ES-I3 (cell line): ENCODE results near the gene KLHL3.
"Not testable (repeated sequence)": the region's sequence is repeated elsewhere in the genome, so short reads cannot be mapped to it uniquely, and the experiment has no call there.

ENCODE experiments used
- H3K36me3 ChIP-seq: 2 replicates; pipeline ENCODE4 v1.6.1; 2013; ENCODE audit warnings: mild to moderate bottlenecking, low read length, control low read depth, moderate library complexity; ENCODE audit not compliant: insufficient read depth
- H3K4me1 ChIP-seq: 2 replicates; pipeline ENCODE4 v1.6.1; 2013; ENCODE audit warnings: mild to moderate bottlenecking, control low read depth, low read length; ENCODE audit not compliant: insufficient read depth
- H3K9ac ChIP-seq: 2 replicates; pipeline ENCODE4 v1.6.1; 2013; ENCODE audit warnings: low read depth, mild to moderate bottlenecking, low read length, moderate library complexity
- H3K9me3 ChIP-seq: 2 replicates; pipeline ENCODE4 v1.6.1; 2013; ENCODE audit warnings: mild to moderate bottlenecking, low read length, moderate library complexity; ENCODE audit not compliant: control insufficient read depth, insufficient read depth

Gene KLHL3

GRCh38 chr5:137735555-137736284, at the start of gene KLHL3:
Gene KLHL3, minus strand, starts transcription at chr5:137736089. Its CDS starts 443 bp downstream, at chr5:137735646.
- Histone ChIP-seq H3K9me3 (no peaks in the 10 kb centered on the region), H3K9ac (peak within 1 kb of the TSS; percentile 59), H3K36me3 (no peaks in the 10 kb centered on the region), H3K4me1 (peaks cover 15% of the 10 kb centered on the region)

DNA sequence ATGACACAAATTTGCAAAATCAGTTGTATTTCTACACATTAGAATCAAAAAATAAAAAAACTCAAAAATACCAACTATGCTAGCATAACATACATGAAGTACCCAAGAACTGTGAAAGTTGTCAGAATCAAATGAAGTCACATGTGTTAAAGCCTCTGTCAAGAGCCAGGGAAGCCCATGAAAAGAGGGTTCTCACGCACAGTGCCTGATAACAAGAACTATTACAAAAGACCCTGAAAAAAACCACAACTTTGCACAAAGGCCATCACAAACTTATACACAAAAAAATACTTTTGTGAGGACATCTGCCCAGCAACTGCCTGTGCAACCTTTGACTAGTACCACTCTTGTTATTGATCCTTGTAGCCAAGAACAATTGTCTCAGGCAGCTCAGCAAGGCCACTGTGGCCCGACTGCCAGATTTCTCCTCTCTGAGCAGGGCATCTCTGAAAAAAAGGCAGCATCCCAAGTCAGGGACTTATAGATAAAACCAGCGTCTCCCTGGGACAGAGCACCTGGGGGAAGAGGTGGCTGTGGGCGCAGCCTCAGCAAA, 47.2 kb upstream of the KLHL3 start:
- H3K9me3 ChIP-seq = no peaks in the 10 kb centered on the region
- no peaks in the 10 kb centered on the region for H3K4me1 ChIP-seq
- no peak overlapping the region for H3K9ac ChIP-seq
- H3K36me3 ChIP-seq = no peaks in the 10 kb centered on the region

GRCh38 chr5:137782055-137782454, 46.2 kb upstream of the KLHL3 start:
- Histone ChIP-seq H3K36me3 (no peaks in the 10 kb centered on the region), H3K4me1 (no peaks in the 10 kb centered on the region), H3K9ac (no peak overlapping the region), H3K9me3 (no peaks in the 10 kb centered on the region)

GRCh38 chr5:137778772-137779564, 43.1 kb upstream of the KLHL3 start:
- no peaks in the 10 kb centered on the region for H3K9me3 ChIP-seq
- no peaks in the 10 kb centered on the region for H3K4me1 ChIP-seq
- no peak overlapping the region for H3K9ac ChIP-seq

GRCh38 chr5:137767937-137768336, 32.0 kb upstream of the KLHL3 start:
- H3K9me3 ChIP-seq, H3K4me1 ChIP-seq, H3K36me3 ChIP-seq, H3K9ac ChIP-seq: not testable (repeated sequence)

More at GRCh38 chr5:137778772-137779564, 43.1 kb upstream of the KLHL3 start:
- no peaks in the 10 kb centered on the region for H3K36me3 ChIP-seq

DNA sequence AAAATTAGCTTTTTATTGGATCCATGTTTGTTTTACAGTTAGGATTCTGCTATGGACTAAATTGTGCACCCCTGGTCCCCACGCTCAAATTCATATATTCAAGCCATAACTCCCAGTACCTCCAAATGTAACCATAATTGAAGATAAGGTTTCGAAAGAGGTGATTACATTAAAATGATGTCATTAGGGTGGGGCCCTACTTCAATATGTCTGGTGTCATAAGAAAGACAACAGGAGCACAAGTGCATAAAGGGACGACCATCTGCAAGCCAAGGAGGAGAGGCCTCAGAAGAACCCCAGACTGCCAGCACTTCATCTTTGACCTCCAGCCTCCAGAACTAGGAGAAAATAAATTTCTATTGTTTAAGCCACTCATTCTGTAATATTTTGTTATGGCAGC, 25.7 kb upstream of the KLHL3 start:
- H3K4me1 ChIP-seq = no peaks in the 10 kb centered on the region
- peaks cover 3% of the 10 kb centered on the region for H3K9me3 ChIP-seq
- no peak overlapping the region for H3K9ac ChIP-seq
- H3K36me3 ChIP-seq = no peaks in the 10 kb centered on the region

DNA sequence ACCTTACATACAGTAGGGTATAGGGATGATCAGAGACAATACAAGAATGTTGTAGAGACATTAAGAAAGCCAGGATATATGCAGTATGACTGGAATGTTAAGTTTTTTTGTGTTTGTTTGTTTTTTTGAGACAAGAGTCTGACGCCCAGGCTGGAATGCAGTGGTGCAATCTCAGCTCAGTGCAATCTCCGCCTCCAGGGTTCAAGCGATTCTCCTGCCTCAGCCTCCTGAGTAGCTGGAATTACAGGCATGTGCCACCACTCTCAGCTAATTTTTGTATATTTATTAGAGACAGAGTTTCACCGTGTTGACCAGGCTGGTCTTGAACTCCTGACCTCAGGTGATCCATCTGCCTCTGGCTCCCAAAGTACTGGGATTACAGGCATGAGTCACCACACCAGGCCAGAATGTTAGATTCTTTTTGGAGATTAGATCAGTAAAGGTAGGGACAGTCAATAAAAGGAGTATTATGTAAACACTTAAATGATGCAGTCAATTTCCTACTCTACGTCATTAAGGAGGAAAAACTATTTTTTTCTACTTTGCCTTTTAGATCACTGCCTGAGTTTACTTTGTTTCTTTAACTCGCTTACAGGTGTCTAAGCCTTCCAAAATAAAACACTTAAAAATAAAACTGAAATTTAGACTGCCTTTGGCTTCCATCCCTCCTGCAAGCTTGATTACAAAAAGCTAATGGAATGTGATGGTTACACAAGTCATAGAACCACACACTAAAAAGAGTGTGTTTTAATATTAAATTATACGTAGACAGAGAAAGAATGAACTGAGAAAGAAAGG, 25.0 kb upstream of the KLHL3 start:
- no peak overlapping the region for H3K9ac ChIP-seq
- H3K36me3 ChIP-seq = no peaks in the 10 kb centered on the region
- H3K4me1 ChIP-seq = no peaks in the 10 kb centered on the region
- peaks cover 3% of the 10 kb centered on the region for H3K9me3 ChIP-seq

GRCh38 chr5:137760294-137760693, 24.4 kb upstream of the KLHL3 start:
- Histone ChIP-seq H3K9me3 (peaks cover 3% of the 10 kb centered on the region), H3K9ac (no peak overlapping the region), H3K4me1 (no peaks in the 10 kb centered on the region), H3K36me3 (no peaks in the 10 kb centered on the region)

GRCh38 chr5:137758715-137759306, 22.9 kb upstream of the KLHL3 start:
- Histone ChIP-seq H3K9me3 (peaks cover 3% of the 10 kb centered on the region), H3K36me3 (no peaks in the 10 kb centered on the region), H3K9ac (no peak overlapping the region), H3K4me1 (no peaks in the 10 kb centered on the region)

DNA sequence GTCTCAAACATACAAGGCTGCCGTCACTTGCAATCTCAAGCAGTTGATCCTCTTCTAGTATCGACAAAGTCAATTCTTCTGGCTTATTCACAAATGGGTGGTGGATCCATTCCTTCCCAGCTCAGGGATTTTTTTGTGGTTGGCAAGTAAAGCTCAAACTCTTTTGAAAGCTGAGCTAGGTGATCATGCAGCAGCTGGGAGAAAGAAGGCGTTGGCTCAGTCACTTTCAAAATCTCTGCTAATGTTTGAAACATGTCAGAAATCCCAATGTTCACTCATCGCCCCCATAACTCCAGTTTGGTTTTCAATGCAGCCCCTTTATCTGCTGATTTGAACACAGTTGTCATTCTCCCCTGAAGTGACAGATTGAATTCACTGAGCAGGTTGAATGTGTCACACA, 22.2 kb upstream of the KLHL3 start:
- Histone ChIP-seq H3K4me1 (no peaks in the 10 kb centered on the region), H3K9ac (no peak overlapping the region), H3K9me3 (peaks cover 3% of the 10 kb centered on the region), H3K36me3 (no peaks in the 10 kb centered on the region)

DNA sequence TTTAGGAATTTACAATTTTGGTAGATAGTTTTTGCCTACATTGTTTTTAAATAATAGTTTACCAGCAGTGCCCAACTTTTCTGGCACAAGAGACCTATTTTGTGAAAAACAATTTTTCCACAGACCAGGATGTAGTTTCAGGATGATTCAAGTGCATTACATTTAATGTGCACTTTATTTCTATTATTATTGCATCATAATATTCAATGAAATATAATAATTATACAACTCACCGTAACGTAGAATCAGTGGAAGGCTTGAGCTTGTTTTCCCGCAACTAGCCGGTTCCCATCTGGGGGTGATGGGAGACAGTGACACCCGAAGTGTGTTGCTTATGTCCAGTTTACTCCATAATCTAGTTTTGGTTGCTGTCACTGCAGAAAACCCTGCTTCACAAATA, 21.7 kb upstream of the KLHL3 start:
- Histone ChIP-seq H3K9ac (no peak overlapping the region), H3K4me1 (no peaks in the 10 kb centered on the region), H3K9me3 (peaks cover 3% of the 10 kb centered on the region), H3K36me3 (no peaks in the 10 kb centered on the region)

- Histone ChIP-seq H3K4me1 (peaks cover 7% of the 10 kb centered on the region), H3K9ac (peak overlapping the region; percentile 92), H3K9me3 (peaks cover 3% of the 10 kb centered on the region; the same call in 1 of the 2 replicates), H3K36me3 (0 out of 2 replicates have a peak, but pooled peaks cover 3% of the 10 kb centered on the region)
Measured at GRCh38 chr5:137754961-137755762, 19.3 kb upstream of the KLHL3 start.

DNA sequence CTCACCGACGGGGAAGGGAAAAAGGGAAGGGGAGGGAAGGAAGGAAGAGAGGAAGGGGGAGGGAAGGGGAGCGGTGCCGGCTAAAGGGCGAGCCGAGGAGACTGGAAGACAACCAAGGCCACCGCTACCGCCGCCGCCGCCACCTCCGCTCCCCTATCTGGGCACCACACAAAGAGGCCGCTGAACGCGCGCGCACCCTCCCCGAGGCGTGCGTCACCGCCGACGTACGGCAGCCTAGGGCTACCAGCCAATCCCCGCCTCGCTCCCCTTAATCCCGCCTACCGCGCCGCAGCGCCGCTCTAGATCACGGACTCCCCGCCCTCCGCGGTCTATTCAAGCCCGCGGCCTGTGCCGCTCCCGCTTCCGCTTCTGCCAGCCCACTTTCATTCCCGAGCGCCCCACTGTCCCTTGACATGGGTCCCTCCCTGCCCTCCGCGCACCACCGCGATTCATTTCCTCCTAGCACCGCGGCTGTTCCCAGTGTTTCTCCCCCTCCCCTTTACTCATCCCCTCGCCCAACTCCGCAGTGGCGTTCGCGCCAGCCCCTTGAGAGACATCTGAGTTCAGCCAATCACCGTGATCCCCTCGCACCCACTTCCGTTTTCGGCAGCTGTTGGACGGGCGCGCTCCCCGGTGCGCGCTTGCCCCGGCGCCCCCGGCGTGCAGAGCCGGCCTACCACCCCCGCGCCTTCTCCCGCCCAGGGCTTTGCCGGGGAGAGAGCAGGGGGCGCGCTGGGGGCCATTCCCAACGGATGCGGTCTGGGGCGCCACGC, 18.5 kb upstream of the KLHL3 start, which contains the start of gene HNRNPA0:
HNRNPA0 (minus strand) TSS at position 176 of the 773 bp plus-strand sequence. CDS start 297 bp downstream, outside the sequence.
- Histone ChIP-seq H3K9ac (peak within 1 kb of the TSS; percentile 92), H3K36me3 (0 out of 2 replicates have a peak, but pooled peaks cover 3% of the 10 kb centered on the region), H3K9me3 (no peaks in the 10 kb centered on the region), H3K4me1 (peaks cover 7% of the 10 kb centered on the region)
